NT2/D1 (cell line): ENCODE results near the gene CACNA2D3.

Experiments
- DNase-seq: peaks from one replicate; pipeline ENCODE4 v3.0.0-alpha.2; 2011; ENCODE audit warnings: low read depth, low spot score
- H3K27me3 ChIP-seq: 2 replicates; pipeline ENCODE4 v1.6.0; 2011; ENCODE audit warnings: mild to moderate bottlenecking; ENCODE audit not compliant: insufficient read length, insufficient read depth
- H3K36me3 ChIP-seq: 2 replicates; pipeline ENCODE4 v1.6.1; 2011; ENCODE audit warnings: mild to moderate bottlenecking, low read length, mixed read lengths; ENCODE audit not compliant: insufficient read depth, insufficient read length
- H3K4me1 ChIP-seq: 2 replicates; pipeline ENCODE4 v1.5.1; 2011; ENCODE audit not compliant: insufficient read depth, insufficient read length
- H3K4me3 ChIP-seq: 2 replicates; pipeline ENCODE4 v1.5.1; 2011; ENCODE audit warnings: low read depth; ENCODE audit not compliant: insufficient read length
- H3K9ac ChIP-seq: 2 replicates; pipeline ENCODE4 v1.6.0; 2011; ENCODE audit warnings: low read depth; ENCODE audit not compliant: insufficient read length
- H3K9me3 ChIP-seq: 2 replicates; pipeline ENCODE4 v1.5.1; 2011; ENCODE audit warnings: mild to moderate bottlenecking, low read length; ENCODE audit not compliant: insufficient read depth
- SUZ12 ChIP-seq: IDR thresholded peaks from 2 replicates; pipeline ENCODE4 v1.6.1; 2011; ENCODE audit not compliant: insufficient read length, insufficient read depth; ENCODE audit errors: extremely low read depth
- YY1 ChIP-seq: IDR thresholded peaks from 2 replicates; pipeline ENCODE4 v1.6.1; 2011; ENCODE audit not compliant: insufficient read length, insufficient read depth
- ZNF274 ChIP-seq: IDR thresholded peaks from 2 replicates; pipeline ENCODE4 v1.6.1; 2011; ENCODE audit warnings: mild to moderate bottlenecking, low read depth, low read length

Gene CACNA2D3

GRCh38 chr3:54188176-54188791 is 65.9 kb downstream of the CACNA2D3 start:
- TF ChIP-seq YY1 (no peak), SUZ12 (no peak), ZNF274 (no peak)
- no peak overlapping the region for H3K4me3 ChIP-seq
- no peaks in the 10 kb centered on the region for H3K27me3 ChIP-seq
- no peak overlapping the region for H3K9ac ChIP-seq
- no peaks in the 10 kb centered on the region for H3K4me1 ChIP-seq
- peak; percentile 77 for DNase-seq
- H3K9me3 ChIP-seq, result no peaks in the 10 kb centered on the region
- H3K36me3 ChIP-seq, result no peaks in the 10 kb centered on the region

GRCh38 chr3:54191220-54191619 is 68.9 kb downstream of the CACNA2D3 start:
- Histone ChIP-seq H3K4me3 (no peak overlapping the region), H3K4me1 (peaks cover 3% of the 10 kb centered on the region), H3K36me3 (no peaks in the 10 kb centered on the region), H3K27me3 (no peaks in the 10 kb centered on the region), H3K9me3 (peaks cover 11% of the 10 kb centered on the region; the same call in 1 of the 2 replicates), H3K9ac (no peak overlapping the region)
- no peak for DNase-seq
- TF ChIP-seq ZNF274, result no peak
- TF ChIP-seq YY1, result no peak
- no peak for TF ChIP-seq SUZ12

GRCh38 chr3:54192026-54192425 is 69.7 kb downstream of the CACNA2D3 start:
- no peak for DNase-seq
- H3K9me3 ChIP-seq, result peaks cover 11% of the 10 kb centered on the region; the same call in 1 of the 2 replicates
- peaks cover 3% of the 10 kb centered on the region for H3K4me1 ChIP-seq
- H3K9ac ChIP-seq, result no peak overlapping the region
- no peak overlapping the region for H3K4me3 ChIP-seq
- no peaks in the 10 kb centered on the region for H3K27me3 ChIP-seq
- no peaks in the 10 kb centered on the region for H3K36me3 ChIP-seq
- TF ChIP-seq YY1 (no peak), SUZ12 (no peak), ZNF274 (no peak)

GRCh38 chr3:54193093-54193492 is 70.7 kb downstream of the CACNA2D3 start:
- H3K36me3 ChIP-seq, result no peaks in the 10 kb centered on the region
- H3K9ac ChIP-seq, result no peak overlapping the region
- H3K27me3 ChIP-seq, result no peaks in the 10 kb centered on the region
- peaks cover 4% of the 10 kb centered on the region for H3K4me1 ChIP-seq
- DNase-seq, result no peak
- TF ChIP-seq ZNF274 (no peak), YY1 (no peak), SUZ12 (no peak)
- peaks cover 11% of the 10 kb centered on the region; the same call in 1 of the 2 replicates for H3K9me3 ChIP-seq
- H3K4me3 ChIP-seq, result no peak overlapping the region

- H3K36me3 ChIP-seq, result no peaks in the 10 kb centered on the region
- peaks cover 9% of the 10 kb centered on the region for H3K4me1 ChIP-seq
- H3K4me3 ChIP-seq, result no peak overlapping the region
- TF ChIP-seq ZNF274 (no peak), YY1 (no peak), SUZ12 (no peak)
- H3K9ac ChIP-seq, result no peak overlapping the region
- no peaks in the 10 kb centered on the region for H3K27me3 ChIP-seq
- no peak for DNase-seq
- H3K9me3 ChIP-seq, result peaks cover 11% of the 10 kb centered on the region; the same call in 1 of the 2 replicates
Measured at GRCh38 chr3:54196360-54196991, 74.1 kb downstream of the CACNA2D3 start.

- Histone ChIP-seq H3K9me3 (peaks cover 11% of the 10 kb centered on the region; the same call in 1 of the 2 replicates), H3K9ac (no peak overlapping the region), H3K27me3 (no peaks in the 10 kb centered on the region), H3K4me3 (no peak overlapping the region), H3K36me3 (no peaks in the 10 kb centered on the region), H3K4me1 (peaks cover 9% of the 10 kb centered on the region)
- no peak for TF ChIP-seq YY1
- no peak for TF ChIP-seq ZNF274
- TF ChIP-seq SUZ12, result no peak
- no peak for DNase-seq
Measured at GRCh38 chr3:54197509-54197908, 75.2 kb downstream of the CACNA2D3 start.

GRCh38 chr3:54198556-54198955 is 76.2 kb downstream of the CACNA2D3 start:
- H3K4me3 ChIP-seq, result no peak overlapping the region
- no peak overlapping the region for H3K9ac ChIP-seq
- no peaks in the 10 kb centered on the region for H3K36me3 ChIP-seq
- TF ChIP-seq ZNF274 (no peak), YY1 (no peak), SUZ12 (no peak)
- H3K9me3 ChIP-seq, result peaks cover 11% of the 10 kb centered on the region; the same call in 1 of the 2 replicates
- no peak for DNase-seq
- peaks cover 7% of the 10 kb centered on the region for H3K4me1 ChIP-seq
- H3K27me3 ChIP-seq, result no peaks in the 10 kb centered on the region
